Measurements from ENCODE around the gene FGF4. TPM values are rescaled to one million over a fixed set of nuclear protein-coding genes. Genes with fewer than 3 reads are reported as not detected.

FGF4 gene
- total RNA-seq, 1 experiment from 2014 or later = not detected

DNA sequence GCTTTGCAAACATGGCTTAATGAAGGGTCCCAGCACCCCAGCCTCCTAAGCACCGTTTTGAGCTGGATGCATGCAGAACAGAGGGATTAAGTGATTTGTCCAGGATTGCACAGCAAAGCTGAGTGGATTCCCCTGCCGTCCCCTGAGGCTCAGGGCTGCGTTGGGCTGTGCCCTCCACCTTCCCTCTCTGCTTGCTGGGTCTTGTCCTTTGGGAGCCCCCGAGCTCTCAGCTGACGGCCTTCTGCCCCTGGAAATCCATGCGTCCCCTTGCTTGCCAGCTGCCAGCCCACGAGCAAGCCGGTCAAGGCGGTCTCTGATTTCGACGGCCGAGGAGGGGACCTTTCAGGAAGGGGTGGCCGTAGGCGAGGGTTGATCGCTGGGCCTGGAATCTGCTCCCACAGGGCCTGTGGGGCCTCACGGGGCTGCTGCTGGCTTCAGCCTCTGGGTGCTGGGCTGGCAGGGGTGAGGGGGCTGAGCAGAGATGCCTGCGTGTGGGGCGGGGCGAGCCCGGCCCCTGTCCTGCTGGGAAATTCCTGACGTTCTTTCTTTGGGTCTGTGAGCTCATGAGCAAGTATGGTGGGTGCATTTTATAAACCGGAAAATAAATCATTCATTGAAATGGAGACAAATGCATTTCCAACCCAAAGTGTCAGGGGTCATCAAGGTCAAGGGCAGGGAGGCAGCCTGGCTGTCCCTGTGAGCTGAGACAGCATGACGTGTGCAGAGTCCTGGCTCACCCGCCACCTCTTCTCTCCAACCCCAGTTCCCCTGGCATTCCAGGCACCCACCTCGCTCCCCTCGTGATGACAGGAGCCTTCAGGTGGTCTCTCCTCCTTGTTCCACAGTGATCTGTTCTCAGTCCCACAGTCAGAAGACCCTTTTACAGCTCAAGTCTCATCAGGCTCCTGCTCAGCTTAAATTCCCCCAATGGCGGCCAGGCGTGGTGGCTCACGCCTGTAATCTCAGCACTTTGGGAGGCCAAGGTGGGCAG is 28.1 kb downstream of the FGF4 start:
- ChIA-PET POLR2A (no interaction called here), RAD21 (ENCODE audit: low non-redundant PET in 1 of 2, low total read pairs in 2 of 2, uncharacterized antibody in 2 of 2, unreplicated experiment in 2 of 2) (no interaction called here)
- no TSS peak for BruUV-seq (replicated peaks)

More for the DNA sequence above, 28.1 kb downstream of the FGF4 start:
- Histone ChIP-seq H3K4me2 (ENCODE audit: low read length) (no peak overlapping the region), H3K36me3 (ENCODE audit: control insufficient read depth in 1 of 2, insufficient read depth in 2 of 2, low read length in 2 of 2) (no peaks in the 10 kb centered on the region), H3K4me3 (replicated peaks in 1 of 2; ENCODE audit: low read depth in 1 of 2, low read length in 2 of 2) (no peak overlapping the region), H3K9ac (ENCODE audit: low read length) (no peak overlapping the region), H4K20me1 (ENCODE audit: insufficient read depth) (no peaks in the 10 kb centered on the region), H3K27ac (ENCODE audit: low read depth, low read length) (no peak overlapping the region), H3K4me1 (ENCODE audit: control insufficient read depth in 1 of 2, insufficient read depth in 2 of 2, low read length in 2 of 2) (peaks cover 8 to 9% of the 10 kb centered on the region in 2 experiments), H2AFZ (ENCODE audit: low read depth, low read length, poor library complexity, severe bottlenecking) (no peak overlapping the region), H3K9me2 (ENCODE audit: insufficient read depth) (no peaks in the 10 kb centered on the region), H3K79me2 (ENCODE audit: insufficient read depth, low read length) (no peaks in the 10 kb centered on the region), H3K9me3 (ENCODE audit: control insufficient read depth in 1 of 2, insufficient read depth in 1 of 2, low read depth in 1 of 2, low read length in 2 of 2) (no peaks in the 10 kb centered on the region), H3K27me3 (ENCODE audit: insufficient read depth, low read length) (no peaks in the 10 kb centered on the region)
- DNase-seq (ENCODE audit: low read depth, low spot score) (no peak), ATAC-seq (no peak)
- intact Hi-C loops (cut with micrococcal nuclease) = no loop called here
- CTCF ChIA-PET = no interaction called here
- TF ChIP-seq, protein P1, sequence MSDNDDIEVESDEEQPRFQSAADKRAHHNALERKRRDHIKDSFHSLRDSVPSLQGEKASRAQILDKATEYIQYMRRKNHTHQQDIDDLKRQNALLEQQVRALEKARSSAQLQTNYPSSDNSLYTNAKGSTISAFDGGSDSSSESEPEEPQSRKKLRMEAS (IDR thresholded peaks at IDR 0.05) = no peak
- TF ChIP-seq CBX3 (IDR thresholded peaks at IDR 0.05; ENCODE audit: low read depth) = no peak
- TF ChIP-seq, protein P2, sequence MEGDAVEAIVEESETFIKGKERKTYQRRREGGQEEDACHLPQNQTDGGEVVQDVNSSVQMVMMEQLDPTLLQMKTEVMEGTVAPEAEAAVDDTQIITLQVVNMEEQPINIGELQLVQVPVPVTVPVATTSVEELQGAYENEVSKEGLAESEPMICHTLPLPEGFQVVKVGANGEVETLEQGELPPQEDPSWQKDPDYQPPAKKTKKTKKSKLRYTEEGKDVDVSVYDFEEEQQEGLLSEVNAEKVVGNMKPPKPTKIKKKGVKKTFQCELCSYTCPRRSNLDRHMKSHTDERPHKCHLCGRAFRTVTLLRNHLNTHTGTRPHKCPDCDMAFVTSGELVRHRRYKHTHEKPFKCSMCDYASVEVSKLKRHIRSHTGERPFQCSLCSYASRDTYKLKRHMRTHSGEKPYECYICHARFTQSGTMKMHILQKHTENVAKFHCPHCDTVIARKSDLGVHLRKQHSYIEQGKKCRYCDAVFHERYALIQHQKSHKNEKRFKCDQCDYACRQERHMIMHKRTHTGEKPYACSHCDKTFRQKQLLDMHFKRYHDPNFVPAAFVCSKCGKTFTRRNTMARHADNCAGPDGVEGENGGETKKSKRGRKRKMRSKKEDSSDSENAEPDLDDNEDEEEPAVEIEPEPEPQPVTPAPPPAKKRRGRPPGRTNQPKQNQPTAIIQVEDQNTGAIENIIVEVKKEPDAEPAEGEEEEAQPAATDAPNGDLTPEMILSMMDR (IDR thresholded peaks at IDR 0.05 in 2 of 3, conservative IDR thresholded peaks at IDR 0.05 in 1 of 3; ENCODE audit: borderline replicate concordance in 1 of 3, insufficient read depth in 1 of 3, low read depth in 2 of 3, low read length in 2 of 3) = no peak
- TF ChIP-seq POLR2A (IDR thresholded peaks at IDR 0.05; ENCODE audit: borderline replicate concordance, extremely low read depth, insufficient read depth, insufficient read length) = no peak
- no peak for TF ChIP-seq ZBTB33 (IDR thresholded peaks at IDR 0.05; ENCODE audit: extremely low read depth, insufficient replicate concordance, low read length)
- no peak for TF ChIP-seq SP1 (IDR thresholded peaks at IDR 0.05; ENCODE audit: low read depth)

Data from HCT116 (cell line).